Lung (tissue), 12 donors: ENCODE data around the gene THOC2. TPM values are rescaled to one million over a fixed set of nuclear protein-coding genes. Genes with fewer than 3 reads are reported as not detected.
"Not testable (repeated sequence)": the region's sequence is repeated elsewhere in the genome, so short reads cannot be mapped to it uniquely, and the experiment has no call there.

ENCODE experiments used
- ATAC-seq: fragments of 200-7000 bp; cut with Tn5 transposase; one replicate; pipeline ENCODE4 v1.9.1; 2020; ENCODE audit warnings: moderate number of reproducible peaks; ENCODE audit not compliant: insufficient read depth, low FRiP score
- DNase-seq, 3 donors: peaks; one replicate each; pipeline ENCODE4 v3.0.0-alpha.2; 2013 to 2017
- H3K27ac ChIP-seq, 2 donors: one replicate each; pipeline ENCODE4 v1.5.1; 2013; ENCODE audit warnings: mild to moderate bottlenecking in 2 of 2, moderate library complexity in 2 of 2, control low read depth in 1 of 2, inconsistent platforms in 1 of 2, low read depth in 1 of 2, low read length in 1 of 2
- H3K27me3 ChIP-seq, 3 donors: one replicate each; pipeline ENCODE4 v1.5.1; 2013; ENCODE audit warnings: low read length in 2 of 3; ENCODE audit not compliant: control insufficient read depth in 3 of 3, insufficient read depth in 3 of 3
- H3K36me3 ChIP-seq, 4 donors: one replicate each; pipeline ENCODE4 v1.5.1; 2013; ENCODE audit warnings: low read length in 4 of 4, mild to moderate bottlenecking in 1 of 4, moderate library complexity in 1 of 4; ENCODE audit not compliant: control insufficient read depth in 4 of 4, insufficient read depth in 4 of 4
- H3K4me1 ChIP-seq, 5 donors: one replicate each; pipeline ENCODE4 v1.5.1; 2013; ENCODE audit warnings: low read length in 5 of 5, mild to moderate bottlenecking in 2 of 5, moderate library complexity in 1 of 5; ENCODE audit not compliant: control insufficient read depth in 5 of 5, insufficient read depth in 5 of 5
- H3K4me3 ChIP-seq: one replicate; pipeline ENCODE4 v1.5.1; 2013; ENCODE audit warnings: mild to moderate bottlenecking, control low read depth, moderate library complexity
- H3K9ac ChIP-seq, 2 donors: one replicate each; pipeline ENCODE4 v1.5.1; 2013; ENCODE audit warnings: low read length in 2 of 2, control low read depth in 1 of 2; ENCODE audit not compliant: insufficient read depth in 1 of 2
- H3K9me3 ChIP-seq, 4 donors: one replicate each; pipeline ENCODE4 v1.5.1; 2013; ENCODE audit warnings: low read length in 3 of 4, mild to moderate bottlenecking in 1 of 4, moderate library complexity in 1 of 4; ENCODE audit not compliant: control insufficient read depth in 4 of 4, insufficient read depth in 3 of 4
- WGBS, 2 donors: extraction: QIAGEN DNeasy Blood & Tissue Kit; methylation state at CpG; one replicate each; pipeline ENCODE4 v1.1.7; 2013; 5-methylcytosine and 5-hydroxymethylcytosine counted together
- polyA plus RNA-seq, 2 donors: library from polyadenylated mRNA; stranded (reverse); fragments of 200-250 nt; gene quantifications; one replicate each; pipeline ENCODE4 v1.2.1, GENCODE V29; 2013
- total RNA-seq, 2 donors: library from RNA; depleted of rRNA in 1 of 2; stranded (reverse); fragments of >200 nt in 1 of 2; gene quantifications; one replicate each; pipeline ENCODE4 v1.2.1, GENCODE V29; 2014 to 2021
- TF ChIP-seq, protein P1 (sequence below): IDR thresholded peaks from 2 replicates; pipeline ENCODE4 v1.5.1; 2012; ENCODE audit warnings: mild to moderate bottlenecking; ENCODE audit errors: control extremely low read depth, extremely low read depth
- donor health status: control.
- donor health status: control.
- donor health status: Bipolar disorder and iron deficiency.
- donor health status: healthy.
- donor health status: DM: yes; HTN: yes; CAD: no.

Gene THOC2
- total and polyA plus RNA-seq, 4 donors = 25.9 to 224 (median 71.7) TPM

DNA sequence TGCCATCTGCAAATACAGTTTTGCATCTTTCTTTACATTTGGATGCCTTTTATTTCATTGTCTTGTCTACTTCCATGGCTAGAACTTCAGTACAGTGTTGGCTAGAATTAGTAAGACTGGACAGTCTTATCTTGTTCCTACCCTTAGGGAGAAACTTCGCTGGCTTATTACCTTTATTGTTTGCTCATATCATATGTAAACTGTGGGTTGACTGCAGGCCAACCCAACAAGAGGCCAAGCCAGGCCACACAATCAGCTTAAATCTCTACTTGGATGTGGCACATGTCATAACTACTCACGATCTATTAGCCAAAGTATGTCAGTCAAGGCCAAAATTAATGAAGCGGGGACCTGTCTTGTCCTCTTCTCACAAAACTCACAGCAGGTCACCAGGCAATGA lies 144.1 kb downstream of the THOC2 start:
- H3K36me3 ChIP-seq = no peaks in the 10 kb centered on the region
- H3K27me3 ChIP-seq = no peaks in the 10 kb centered on the region
- no peak overlapping the region for H3K9ac ChIP-seq
- no peak overlapping the region for H3K27ac ChIP-seq
- H3K4me3 ChIP-seq = no peak overlapping the region
- no peaks in the 10 kb centered on the region for H3K4me1 ChIP-seq
- TF ChIP-seq, protein P1, sequence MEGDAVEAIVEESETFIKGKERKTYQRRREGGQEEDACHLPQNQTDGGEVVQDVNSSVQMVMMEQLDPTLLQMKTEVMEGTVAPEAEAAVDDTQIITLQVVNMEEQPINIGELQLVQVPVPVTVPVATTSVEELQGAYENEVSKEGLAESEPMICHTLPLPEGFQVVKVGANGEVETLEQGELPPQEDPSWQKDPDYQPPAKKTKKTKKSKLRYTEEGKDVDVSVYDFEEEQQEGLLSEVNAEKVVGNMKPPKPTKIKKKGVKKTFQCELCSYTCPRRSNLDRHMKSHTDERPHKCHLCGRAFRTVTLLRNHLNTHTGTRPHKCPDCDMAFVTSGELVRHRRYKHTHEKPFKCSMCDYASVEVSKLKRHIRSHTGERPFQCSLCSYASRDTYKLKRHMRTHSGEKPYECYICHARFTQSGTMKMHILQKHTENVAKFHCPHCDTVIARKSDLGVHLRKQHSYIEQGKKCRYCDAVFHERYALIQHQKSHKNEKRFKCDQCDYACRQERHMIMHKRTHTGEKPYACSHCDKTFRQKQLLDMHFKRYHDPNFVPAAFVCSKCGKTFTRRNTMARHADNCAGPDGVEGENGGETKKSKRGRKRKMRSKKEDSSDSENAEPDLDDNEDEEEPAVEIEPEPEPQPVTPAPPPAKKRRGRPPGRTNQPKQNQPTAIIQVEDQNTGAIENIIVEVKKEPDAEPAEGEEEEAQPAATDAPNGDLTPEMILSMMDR = no peak
- DNase-seq = no peak
- WGBS, 2 donors = 68 to 78% methylated on average over 3 of the region's 3 CpGs
- H3K9me3 ChIP-seq = no peaks in the 10 kb centered on the region
- ATAC-seq = no peak

DNA sequence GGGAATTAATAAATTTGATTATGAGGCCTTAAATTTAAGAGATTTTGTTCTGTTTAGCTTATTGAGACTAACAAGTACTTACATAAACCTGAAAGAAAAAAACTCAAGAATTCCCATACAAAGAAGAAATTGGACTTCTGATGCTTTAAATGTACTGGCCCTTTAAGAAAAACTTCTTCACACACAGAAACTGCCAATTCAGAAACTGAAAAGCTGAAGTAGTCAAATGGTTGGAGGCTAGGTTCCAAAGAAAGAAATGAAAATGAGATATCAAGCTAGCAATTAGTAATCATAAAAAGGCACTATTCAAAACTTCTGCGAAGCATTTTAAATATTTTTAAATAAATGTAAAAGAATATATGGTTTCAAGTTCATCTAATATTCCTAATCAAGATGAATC lies 151.3 kb downstream of the THOC2 start:
- Histone ChIP-seq H3K9me3 (no peaks in the 10 kb centered on the region), H3K4me3 (no peak overlapping the region), H3K36me3 (no peaks in the 10 kb centered on the region), H3K27ac (no peak overlapping the region), H3K4me1 (no peaks in the 10 kb centered on the region), H3K9ac (no peak overlapping the region), H3K27me3 (no peaks in the 10 kb centered on the region)
- TF ChIP-seq, protein P1 = no peak
- WGBS, 2 donors = 56 to 68% methylated on average over 1 of the region's 1 CpG
- ATAC-seq = no peak
- peak in 1 of 3 donors; percentile 15 for DNase-seq

DNA sequence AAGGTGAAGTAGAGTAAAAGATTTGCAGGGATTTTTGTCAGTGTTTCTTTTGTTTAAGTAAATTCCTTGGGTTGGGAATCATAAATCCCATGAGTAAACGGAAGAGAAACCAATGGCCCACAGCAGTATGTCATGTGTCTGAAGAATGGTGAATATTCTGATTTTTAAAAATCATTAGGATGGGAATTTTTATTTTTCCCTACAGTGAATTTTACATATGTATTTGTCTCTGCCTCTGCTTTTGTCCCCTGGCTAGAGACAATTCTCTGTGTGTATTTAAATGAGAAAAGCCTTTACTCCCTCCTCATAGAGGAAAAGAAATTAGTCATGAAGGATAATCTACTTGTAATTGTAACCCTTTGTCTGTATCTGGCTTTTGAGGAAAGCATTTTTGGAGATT lies 152.1 kb downstream of the THOC2 start:
- Histone ChIP-seq H3K36me3 (no peaks in the 10 kb centered on the region), H3K9me3 (no peaks in the 10 kb centered on the region), H3K9ac (no peak overlapping the region), H3K4me3 (no peak overlapping the region), H3K4me1 (no peaks in the 10 kb centered on the region), H3K27me3 (no peaks in the 10 kb centered on the region), H3K27ac (no peak overlapping the region)
- WGBS, 2 donors = 72 to 100% methylated on average over 1 of the region's 1 CpG
- ATAC-seq = no peak
- TF ChIP-seq, protein P1 = no peak
- no peak for DNase-seq

- H3K4me3 ChIP-seq, H3K27me3 ChIP-seq, H3K27ac ChIP-seq, H3K4me1 ChIP-seq, H3K9ac ChIP-seq, H3K36me3 ChIP-seq, ATAC-seq, DNase-seq, H3K9me3 ChIP-seq: not testable (repeated sequence)
- whole genome bisulfite sequencing, 2 donors = 83 to 88% methylated on average over 5 of the region's 5 CpGs
These were observed 158.8 kb downstream of the THOC2 start for GRCh38 chrX:123574027-123574426.
